ENCODE results near the gene RBM10.

Gene RBM10

DNA sequence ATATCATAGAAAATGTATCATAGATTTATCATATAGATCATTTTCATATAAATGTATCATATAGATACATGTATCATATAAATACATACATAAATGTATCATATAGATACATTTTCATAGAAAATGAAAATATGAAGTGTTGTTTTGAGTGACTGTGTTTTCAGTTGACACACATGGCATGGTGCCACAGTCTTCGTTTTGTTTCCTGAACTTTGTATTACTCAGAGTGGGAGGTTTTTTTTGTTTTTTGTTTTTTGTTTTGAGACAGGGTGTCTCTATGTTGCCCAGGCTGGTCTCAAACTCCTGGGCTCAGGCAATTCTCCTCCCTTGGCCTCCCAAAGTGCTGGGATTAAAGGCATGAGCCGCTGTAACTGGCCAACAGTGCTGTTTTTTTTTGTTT is 3.9 kb downstream of the RBM10 start:
- H3K4me3 ChIP-seq (ENCODE audit: low read depth, low read length): no peak overlapping the region
- no peaks in the 10 kb centered on the region for H3K36me3 ChIP-seq (replicated peaks)
- TF ChIP-seq, protein P1, sequence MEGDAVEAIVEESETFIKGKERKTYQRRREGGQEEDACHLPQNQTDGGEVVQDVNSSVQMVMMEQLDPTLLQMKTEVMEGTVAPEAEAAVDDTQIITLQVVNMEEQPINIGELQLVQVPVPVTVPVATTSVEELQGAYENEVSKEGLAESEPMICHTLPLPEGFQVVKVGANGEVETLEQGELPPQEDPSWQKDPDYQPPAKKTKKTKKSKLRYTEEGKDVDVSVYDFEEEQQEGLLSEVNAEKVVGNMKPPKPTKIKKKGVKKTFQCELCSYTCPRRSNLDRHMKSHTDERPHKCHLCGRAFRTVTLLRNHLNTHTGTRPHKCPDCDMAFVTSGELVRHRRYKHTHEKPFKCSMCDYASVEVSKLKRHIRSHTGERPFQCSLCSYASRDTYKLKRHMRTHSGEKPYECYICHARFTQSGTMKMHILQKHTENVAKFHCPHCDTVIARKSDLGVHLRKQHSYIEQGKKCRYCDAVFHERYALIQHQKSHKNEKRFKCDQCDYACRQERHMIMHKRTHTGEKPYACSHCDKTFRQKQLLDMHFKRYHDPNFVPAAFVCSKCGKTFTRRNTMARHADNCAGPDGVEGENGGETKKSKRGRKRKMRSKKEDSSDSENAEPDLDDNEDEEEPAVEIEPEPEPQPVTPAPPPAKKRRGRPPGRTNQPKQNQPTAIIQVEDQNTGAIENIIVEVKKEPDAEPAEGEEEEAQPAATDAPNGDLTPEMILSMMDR (IDR thresholded peaks at IDR 0.05; ENCODE audit: low read depth, low read length, missing control alignments): no peak
- DNase-seq: no peak
- in situ Hi-C loops (cut with HindIII; ENCODE audit: low pct_ligation_motif_present, low sequenced_read_pairs): no loop called here
- no peak overlapping the region for H3K27ac ChIP-seq
- no peaks in the 10 kb centered on the region for H3K27me3 ChIP-seq (replicated peaks)

DNA sequence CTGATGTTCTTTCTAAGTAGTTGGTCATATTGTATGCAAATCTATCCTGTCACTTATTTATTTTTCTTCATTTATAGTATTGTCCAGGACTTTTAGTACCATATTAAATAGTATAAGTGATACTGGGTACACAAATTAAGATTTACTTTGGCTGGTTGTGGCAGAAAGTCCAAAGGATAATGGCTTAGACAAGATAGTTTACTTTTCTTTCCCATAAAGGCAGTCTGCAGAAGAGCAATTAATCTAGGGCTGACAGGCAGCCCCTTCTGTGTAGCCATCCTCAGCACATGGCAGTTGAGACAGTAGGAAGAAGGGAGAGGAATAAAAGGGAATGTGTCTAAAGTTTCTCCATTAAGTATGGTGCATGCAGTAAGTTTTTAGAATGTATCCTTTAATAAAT is 6.4 kb downstream of the RBM10 start:
- in situ Hi-C loops (cut with HindIII; ENCODE audit: low pct_ligation_motif_present, low sequenced_read_pairs): no loop called here
- Histone ChIP-seq H3K27ac (no peak overlapping the region), H3K4me3 (ENCODE audit: low read depth, low read length) (no peak overlapping the region), H3K27me3 (replicated peaks) (no peaks in the 10 kb centered on the region), H3K36me3 (replicated peaks) (peaks cover under 1% of the 10 kb centered on the region)
- DNase-seq: no peak
- TF ChIP-seq, protein P1 (IDR thresholded peaks at IDR 0.05; ENCODE audit: low read depth, low read length, missing control alignments): no peak

DNA sequence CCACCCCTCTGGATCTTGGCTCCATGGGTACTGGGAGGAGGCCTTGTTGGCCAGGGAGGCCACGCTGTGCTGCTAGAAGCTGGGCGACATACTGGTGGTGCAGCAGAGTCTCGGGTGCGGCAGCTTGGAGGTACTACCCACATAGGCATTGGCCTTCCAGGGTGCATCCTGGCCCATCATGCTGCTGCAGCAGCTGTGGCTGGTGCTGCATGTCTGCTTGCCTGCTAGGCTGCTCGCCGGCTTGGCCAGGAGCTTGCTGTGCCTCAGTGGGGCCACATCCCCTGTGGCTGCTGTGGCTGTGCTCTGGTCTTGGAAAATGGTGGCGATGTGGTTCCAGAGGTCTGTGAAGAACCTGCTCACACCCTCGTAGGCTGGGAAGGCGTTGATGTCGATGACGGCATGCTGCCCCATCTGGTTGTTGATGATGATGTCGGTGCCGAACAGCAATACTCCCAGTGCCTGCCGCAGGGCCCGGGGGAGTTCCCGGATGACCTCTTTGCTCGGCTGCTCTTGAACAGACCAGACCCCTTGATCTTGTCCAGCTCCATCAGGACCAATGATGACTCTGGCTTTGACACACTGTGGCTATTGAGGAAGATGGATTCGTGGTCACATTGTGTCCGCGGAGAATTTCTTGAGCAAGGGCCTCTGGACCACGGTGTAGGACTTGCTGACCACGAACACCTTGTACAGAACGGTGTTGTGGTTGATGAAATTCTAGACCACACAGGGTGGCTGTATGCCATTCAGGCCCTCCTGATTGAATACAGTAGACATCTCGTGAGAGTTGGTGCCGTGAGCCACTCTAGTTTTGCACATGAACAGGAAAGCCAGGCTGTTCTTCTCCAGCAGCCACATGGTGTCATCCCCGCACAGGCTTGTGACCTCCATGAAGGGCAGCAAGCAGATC is 11.8 kb downstream of the RBM10 start:
- H3K27me3 ChIP-seq (replicated peaks): no peaks in the 10 kb centered on the region
- TF ChIP-seq, protein P1 (IDR thresholded peaks at IDR 0.05; ENCODE audit: low read depth, low read length, missing control alignments): no peak
- no peak overlapping the region for H3K4me3 ChIP-seq (ENCODE audit: low read depth, low read length)
- in situ Hi-C loops (cut with HindIII; ENCODE audit: low pct_ligation_motif_present, low sequenced_read_pairs): no loop called here
- DNase-seq: no peak
- H3K36me3 ChIP-seq (replicated peaks): peaks cover 10% of the 10 kb centered on the region
- H3K27ac ChIP-seq: no peak overlapping the region

DNA sequence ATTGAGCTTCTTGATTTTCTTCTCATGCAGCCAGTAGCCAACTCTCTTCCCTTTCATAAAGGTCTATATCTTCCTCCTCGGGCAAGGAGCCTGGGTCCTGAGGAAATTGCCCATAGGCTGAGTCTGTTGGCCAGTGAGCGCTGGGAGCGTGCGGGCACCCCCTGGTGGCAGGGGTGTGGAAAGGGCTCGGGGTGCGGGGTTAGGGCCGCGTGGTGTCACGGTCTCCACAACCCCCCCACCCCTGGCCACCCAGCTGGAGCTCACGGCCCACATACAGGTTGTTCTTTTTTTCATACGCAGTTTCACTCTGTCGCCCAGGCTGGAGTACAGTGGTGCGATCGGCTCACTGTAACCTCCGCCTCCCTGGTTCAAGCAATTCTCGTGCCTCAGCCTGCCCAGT is 13.1 kb downstream of the RBM10 start:
- Histone ChIP-seq H3K4me3 (ENCODE audit: low read depth, low read length) (no peak overlapping the region), H3K27me3 (replicated peaks) (no peaks in the 10 kb centered on the region), H3K27ac (no peak overlapping the region), H3K36me3 (replicated peaks) (peaks cover 10% of the 10 kb centered on the region)
- DNase-seq: no peak
- TF ChIP-seq, protein P1 (IDR thresholded peaks at IDR 0.05; ENCODE audit: low read depth, low read length, missing control alignments): no peak
- in situ Hi-C loops (cut with HindIII; ENCODE audit: low pct_ligation_motif_present, low sequenced_read_pairs): no loop called here

DNA sequence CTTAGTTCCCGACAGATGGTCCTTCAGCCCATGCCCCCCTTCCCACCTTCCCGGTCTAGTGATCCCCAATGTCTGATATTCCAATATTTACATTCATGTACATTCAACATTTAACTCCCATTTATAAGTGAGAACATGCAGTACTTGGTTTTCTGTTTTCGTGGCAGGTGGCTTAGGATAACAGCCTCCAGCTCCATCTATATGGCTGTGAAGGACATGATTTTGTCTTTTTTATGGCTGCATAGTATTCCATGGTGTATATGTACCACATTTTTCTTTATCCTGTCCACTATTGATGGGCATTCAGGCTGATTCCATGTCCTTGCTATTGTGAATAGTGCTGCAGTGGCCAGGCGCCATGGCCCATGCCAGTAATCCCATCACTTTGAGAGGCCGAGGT is 13.8 kb downstream of the RBM10 start:
- Histone ChIP-seq H3K4me3 (ENCODE audit: low read depth, low read length) (no peak overlapping the region), H3K27me3 (replicated peaks) (no peaks in the 10 kb centered on the region), H3K36me3 (replicated peaks) (peaks cover 10% of the 10 kb centered on the region), H3K27ac (no peak overlapping the region)
- TF ChIP-seq, protein P1 (IDR thresholded peaks at IDR 0.05; ENCODE audit: low read depth, low read length, missing control alignments): no peak
- DNase-seq: no peak
- in situ Hi-C loops (cut with HindIII; ENCODE audit: low pct_ligation_motif_present, low sequenced_read_pairs): no loop called here

Data from brain microvascular endothelial cell (primary cell).